ENCODE measurements around the gene ARHGAP22. TPM values are rescaled to one million over a fixed set of nuclear protein-coding genes. Genes with fewer than 3 reads are reported as not detected.

The ARHGAP22 gene
- total RNA-seq, 1 experiment from 2014 or later, result 13.5 TPM

- CTCF ChIA-PET, result interaction anchor here (1.7 kb wide), 1 partner anchor 68 kb away, joined by 6 read pairs; no protein-coding TSS in a partner anchor
- intact Hi-C loops (cut with micrococcal nuclease; ENCODE audit: unreplicated experiment), result no loop called here
- no peaks in the 10 kb centered on the region for H3K4me1 ChIP-seq
- Mint-ChIP-seq H3K4me1 (ENCODE audit: low read depth, unreplicated experiment) (no peaks in the 10 kb centered on the region), H3K36me3 (ENCODE audit: insufficient read depth, unreplicated experiment) (no peaks in the 10 kb centered on the region), H3K9me3 (ENCODE audit: unreplicated experiment) (peaks cover 12% of the 10 kb centered on the region), H3K27me3 (ENCODE audit: insufficient read depth, unreplicated experiment) (peaks cover 6% of the 10 kb centered on the region), H3K4me3 (ENCODE audit: unreplicated experiment) (no peak overlapping the region), H3K27ac (ENCODE audit: unreplicated experiment) (no peak overlapping the region)
- POLR2A ChIA-PET, result no interaction called here
- no peak for TF ChIP-seq CTCF (IDR thresholded peaks at IDR 0.05; ENCODE audit: insufficient read depth in 1 of 2, low read depth in 1 of 2, low read length in 1 of 2, severe bottlenecking in 1 of 2, unreplicated experiment in 1 of 2)
- no peak for DNase-seq
- no TSS peak for BruUV-seq (replicated peaks)
- no peak overlapping the region for H3K4me3 ChIP-seq (ENCODE audit: low read depth, low read length)
- H3K36me3 ChIP-seq (ENCODE audit: control insufficient read depth, insufficient read depth, low read length), result no peaks in the 10 kb centered on the region
- H3K27me3 ChIP-seq (replicated peaks; ENCODE audit: control insufficient read depth, insufficient read depth, low read length), result no peaks in the 10 kb centered on the region
- H3K9me3 ChIP-seq, result peaks cover 12% of the 10 kb centered on the region
Observed at GRCh38 chr10:48587819-48588218, 17.1 kb downstream of the ARHGAP22 start.

DNA sequence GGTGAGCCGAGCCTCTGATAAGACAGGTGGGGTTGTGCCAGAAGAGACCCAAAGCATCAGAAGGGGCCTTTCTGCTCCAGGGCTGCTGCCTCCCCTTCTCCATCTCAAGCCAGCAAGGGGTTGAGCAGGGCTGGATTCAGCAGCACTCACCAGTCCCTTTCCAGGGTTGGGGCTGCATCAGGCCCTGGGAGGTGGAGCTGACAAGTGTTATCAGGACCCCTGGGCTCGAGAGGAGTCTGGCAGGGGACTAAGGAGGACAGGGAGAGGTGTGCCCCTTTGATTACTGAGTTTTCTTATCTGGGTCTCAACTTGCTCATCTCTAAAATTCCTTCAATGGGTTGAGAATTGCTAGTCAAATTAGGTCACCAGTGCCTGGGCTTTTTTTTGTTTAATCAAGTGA lies 17.8 kb downstream of the ARHGAP22 start:
- H3K9me3 Mint-ChIP-seq (ENCODE audit: unreplicated experiment), result peaks cover 12% of the 10 kb centered on the region

GRCh38 chr10:48582970-48583369 lies 21.9 kb downstream of the ARHGAP22 start:
- BruUV-seq (replicated peaks), result no TSS peak
- Histone ChIP-seq H3K27me3 (replicated peaks; ENCODE audit: control insufficient read depth, insufficient read depth, low read length) (no peaks in the 10 kb centered on the region), H3K36me3 (ENCODE audit: control insufficient read depth, insufficient read depth, low read length) (no peaks in the 10 kb centered on the region), H3K4me1 (no peaks in the 10 kb centered on the region), H3K9me3 (peaks cover 12% of the 10 kb centered on the region), H3K4me3 (ENCODE audit: low read depth, low read length) (no peak overlapping the region)
- intact Hi-C loops (cut with micrococcal nuclease; ENCODE audit: unreplicated experiment), result no loop called here
- no peak for TF ChIP-seq CTCF (IDR thresholded peaks at IDR 0.05; ENCODE audit: insufficient read depth in 1 of 2, low read depth in 1 of 2, low read length in 1 of 2, severe bottlenecking in 1 of 2, unreplicated experiment in 1 of 2)
- peaks cover 12% of the 10 kb centered on the region for H3K9me3 Mint-ChIP-seq (ENCODE audit: unreplicated experiment)
- DNase-seq, result no peak
- H3K27ac Mint-ChIP-seq (ENCODE audit: unreplicated experiment), result no peak overlapping the region
- H3K36me3 Mint-ChIP-seq (ENCODE audit: insufficient read depth, unreplicated experiment), result no peaks in the 10 kb centered on the region
- H3K27me3 Mint-ChIP-seq (ENCODE audit: insufficient read depth, unreplicated experiment), result peaks cover 7% of the 10 kb centered on the region
- H3K4me1 Mint-ChIP-seq (ENCODE audit: low read depth, unreplicated experiment), result peaks cover 6% of the 10 kb centered on the region
- H3K4me3 Mint-ChIP-seq (ENCODE audit: unreplicated experiment), result no peak overlapping the region
- POLR2A ChIA-PET, result interaction anchor here (0.6 kb wide), 1 partner anchor 956 kb away, joined by 4 read pairs; no protein-coding TSS in a partner anchor
- CTCF ChIA-PET, result no interaction called here

More for the DNA sequence above, 17.8 kb downstream of the ARHGAP22 start:
- Mint-ChIP-seq H3K36me3 (ENCODE audit: insufficient read depth, unreplicated experiment) (no peaks in the 10 kb centered on the region), H3K4me3 (ENCODE audit: unreplicated experiment) (no peak overlapping the region), H3K4me1 (ENCODE audit: low read depth, unreplicated experiment) (no peaks in the 10 kb centered on the region), H3K27me3 (ENCODE audit: insufficient read depth, unreplicated experiment) (peaks cover 3% of the 10 kb centered on the region), H3K27ac (ENCODE audit: unreplicated experiment) (no peak overlapping the region)
- Histone ChIP-seq H3K27me3 (replicated peaks; ENCODE audit: control insufficient read depth, insufficient read depth, low read length) (no peaks in the 10 kb centered on the region), H3K4me1 (no peaks in the 10 kb centered on the region), H3K36me3 (ENCODE audit: control insufficient read depth, insufficient read depth, low read length) (no peaks in the 10 kb centered on the region), H3K9me3 (peaks cover 12% of the 10 kb centered on the region), H3K4me3 (ENCODE audit: low read depth, low read length) (no peak overlapping the region)
- BruUV-seq (replicated peaks), result no TSS peak
- no peak for TF ChIP-seq CTCF (IDR thresholded peaks at IDR 0.05; ENCODE audit: insufficient read depth in 1 of 2, low read depth in 1 of 2, low read length in 1 of 2, severe bottlenecking in 1 of 2, unreplicated experiment in 1 of 2)
- POLR2A ChIA-PET, result no interaction called here
- intact Hi-C loops (cut with micrococcal nuclease; ENCODE audit: unreplicated experiment), result no loop called here
- CTCF ChIA-PET, result interaction anchor here (1.7 kb wide), 1 partner anchor 69 kb away, joined by 6 read pairs; no protein-coding TSS in a partner anchor
- no peak for DNase-seq

Measured in Caco-2 (cell line).